IMR-90 (cell line): ENCODE data around the gene OTOGL. TPM values are rescaled to one million over a fixed set of nuclear protein-coding genes. Genes with fewer than 3 reads are reported as not detected.

Experiments
- ATAC-seq: fragments of 200-7000 bp; cut with Tn5 transposase; 2 replicates; pipeline ENCODE4 v1.9.1; 2020; ENCODE audit warnings: low read depth, mild to moderate bottlenecking, moderate library complexity
- BruUV-seq: library from RNA; stranded (reverse); fragments of 400-500 nt; replicated peaks from 2 replicates; lab custom pipeline; 2021; lab: Mats Ljungman, UMichigan
- CTCF ChIA-PET: fragments of 300-600 bp; formaldehyde crosslinking; extraction: SDS; loops from one replicate; lab custom pipeline; 2021; ENCODE audit warnings: antibody characterized with exemption; lab: Yijun Ruan, JAX
- POLR2A ChIA-PET: fragments of 300-600 bp; sonication (Branson Sonifier 250); formaldehyde crosslinking; loops from one replicate; lab custom pipeline; 2022; ENCODE audit warnings: antibody characterized with exemption; ENCODE audit not compliant: unreplicated experiment; lab: Charles Lee
- DNase-seq: peaks from one replicate; pipeline ENCODE4 v3.0.0; 2013
- H2AFZ ChIP-seq: replicated peaks from 2 replicates; pipeline ENCODE3; 2013; ENCODE audit warnings: low read length, mild to moderate bottlenecking; ENCODE audit not compliant: poor library complexity
- H2AK5ac ChIP-seq: 2 replicates; pipeline ENCODE4 v1.6.1; 2013; ENCODE audit warnings: low read depth, low read length, inconsistent platforms
- H2AK9ac ChIP-seq: replicated peaks from 2 replicates; pipeline ENCODE3; 2013; ENCODE audit warnings: mild to moderate bottlenecking, low read depth, low read length, moderate library complexity; ENCODE audit not compliant: poor library complexity
- H2BK120ac ChIP-seq: 2 replicates; pipeline ENCODE4 v1.6.1; 2013; ENCODE audit warnings: low read depth, low read length, inconsistent platforms
- H2BK15ac ChIP-seq: 3 replicates; pipeline ENCODE4 v1.6.1; 2013; ENCODE audit warnings: low read depth, low read length, inconsistent platforms
- H2BK20ac ChIP-seq: 2 replicates; pipeline ENCODE4 v1.6.1; 2013; ENCODE audit warnings: low read depth, mild to moderate bottlenecking, inconsistent platforms, low read length, moderate library complexity
- H2BK5ac ChIP-seq: 2 replicates; pipeline ENCODE4 v1.6.1; 2013; ENCODE audit warnings: mild to moderate bottlenecking, low read depth, low read length, inconsistent platforms; ENCODE audit not compliant: poor library complexity, severe bottlenecking
- H3K14ac ChIP-seq: replicated peaks from 2 replicates; pipeline ENCODE4 v1.6.1; 2013; ENCODE audit warnings: low read depth, low read length, inconsistent platforms
- H3K18ac ChIP-seq: 2 replicates; pipeline ENCODE4 v1.6.1; 2013; ENCODE audit warnings: low read depth, low read length, control low read depth
- H3K23ac ChIP-seq: 2 replicates; pipeline ENCODE4 v1.6.1; 2013; ENCODE audit warnings: low read depth, low read length, inconsistent platforms
- H3K27ac ChIP-seq: 2 replicates; pipeline ENCODE4 v1.5.1; 2013; ENCODE audit warnings: mild to moderate bottlenecking, control low read depth, low read length; ENCODE audit not compliant: insufficient read depth
- H3K27me3 ChIP-seq: 2 replicates; pipeline ENCODE4 v1.6.1; 2013; ENCODE audit warnings: low read length; ENCODE audit not compliant: control insufficient read depth, insufficient read depth
- H3K36me3 ChIP-seq: 2 replicates; pipeline ENCODE4 v1.6.1; 2013; ENCODE audit warnings: low read length, mixed read lengths; ENCODE audit not compliant: control insufficient read depth, insufficient read depth
- H3K4ac ChIP-seq: 2 replicates; pipeline ENCODE4 v1.6.1; 2013; ENCODE audit warnings: low read depth, low read length, inconsistent platforms
- H3K4me1 ChIP-seq: 2 replicates; pipeline ENCODE4 v1.6.1; 2013; ENCODE audit warnings: low read length, mixed read lengths; ENCODE audit not compliant: control insufficient read depth, insufficient read depth
- H3K4me2 ChIP-seq: 2 replicates; pipeline ENCODE4 v1.6.1; 2013; ENCODE audit warnings: low read depth, mild to moderate bottlenecking, control low read depth, low read length, moderate library complexity
- H3K4me3 ChIP-seq: 2 replicates; pipeline ENCODE4 v1.5.1; 2013; ENCODE audit warnings: low read depth, mild to moderate bottlenecking, control low read depth, low read length, moderate library complexity; ENCODE audit not compliant: insufficient read depth
- H3K56ac ChIP-seq: 2 replicates; pipeline ENCODE4 v1.6.1; 2013; ENCODE audit warnings: low read length, inconsistent platforms; ENCODE audit not compliant: insufficient read depth; ENCODE audit errors: extremely low read depth
- H3K79me1 ChIP-seq, 2 experiments: 2 replicates each; pipeline ENCODE4 v1.6.1; 2013; ENCODE audit warnings: low read length in 2 of 2, inconsistent platforms in 1 of 2, low read depth in 1 of 2
- H3K9ac ChIP-seq: 2 replicates; pipeline ENCODE4 v1.6.1; 2013; ENCODE audit warnings: low read depth, low read length, control low read depth
- H3K9me1 ChIP-seq: 2 replicates; pipeline ENCODE4 v1.6.1; 2013; ENCODE audit warnings: low read length, inconsistent platforms; ENCODE audit not compliant: insufficient read depth
- H3K9me3 ChIP-seq: 2 replicates; pipeline ENCODE4 v1.6.1; 2013; ENCODE audit warnings: low read length; ENCODE audit not compliant: control insufficient read depth, insufficient read depth
- H4K20me1 ChIP-seq: 2 replicates; pipeline ENCODE4 v1.6.1; 2013; ENCODE audit warnings: low read length, inconsistent platforms; ENCODE audit not compliant: insufficient read depth
- H4K5ac ChIP-seq: 2 replicates; pipeline ENCODE4 v1.6.1; 2013; ENCODE audit warnings: mild to moderate bottlenecking, low read depth, low read length, control low read depth
- H4K8ac ChIP-seq, 2 experiments: 2 replicates each; pipeline ENCODE4 v1.6.1; 2013; ENCODE audit warnings: low read depth in 2 of 2, low read length in 2 of 2, control low read depth in 1 of 2, inconsistent platforms in 1 of 2
- H4K91ac ChIP-seq: 2 replicates; pipeline ENCODE4 v1.6.1; 2013; ENCODE audit warnings: low read depth, low read length, inconsistent platforms; ENCODE audit not compliant: insufficient read depth
- BHLHE40 ChIP-seq: fragments of 150-350 bp; IDR thresholded peaks from 2 replicates; pipeline ENCODE4 v1.6.1; 2016; ENCODE audit warnings: mild to moderate bottlenecking, low read depth, low read length
- CEBPB ChIP-seq: IDR thresholded peaks from 2 replicates; pipeline ENCODE4 v1.6.1; 2012; ENCODE audit warnings: low read depth, low read length, improper control_type of control experiment
- CHD1 ChIP-seq: IDR thresholded peaks from 2 replicates; pipeline ENCODE4 v1.6.1; 2012; ENCODE audit warnings: low read depth, low read length, improper control_type of control experiment
- CTCF ChIP-seq: conservative IDR thresholded peaks from 2 replicates; pipeline ENCODE4 v1.5.1; 2012; ENCODE audit warnings: mild to moderate bottlenecking, low read depth, low read length, improper control_type of control experiment
- ELK1 ChIP-seq: fragments of 150-350 bp; IDR thresholded peaks from 2 replicates; pipeline ENCODE4 v1.6.1; 2016; ENCODE audit warnings: low read depth, mild to moderate bottlenecking, low read length, moderate library complexity, borderline replicate concordance
- FOS ChIP-seq: fragments of 150-350 bp; IDR thresholded peaks from 2 replicates; pipeline ENCODE4 v1.6.1; 2016; ENCODE audit warnings: low read depth, low read length
- MAFK ChIP-seq: IDR thresholded peaks from 2 replicates; pipeline ENCODE4 v1.6.1; 2012; ENCODE audit warnings: low read depth, low read length, improper control_type of control experiment
- MAZ ChIP-seq: IDR thresholded peaks from 2 replicates; pipeline ENCODE4 v1.6.1; 2012; ENCODE audit warnings: low read depth, mild to moderate bottlenecking, low read length, improper control_type of control experiment, moderate library complexity, borderline replicate concordance
- MXI1 ChIP-seq: IDR thresholded peaks from 2 replicates; pipeline ENCODE4 v1.6.1; 2012; ENCODE audit warnings: low read depth, mild to moderate bottlenecking, low read length, moderate library complexity, borderline replicate concordance
- NFE2L2 ChIP-seq: fragments of 150-350 bp; IDR thresholded peaks from 2 replicates; pipeline ENCODE4 v1.6.1; 2016; ENCODE audit warnings: low read depth, mild to moderate bottlenecking, low read length
- POLR2A ChIP-seq: IDR thresholded peaks from 2 replicates; pipeline ENCODE4 v1.6.1; 2012; ENCODE audit warnings: mild to moderate bottlenecking, low read depth, low read length
- RAD21 ChIP-seq: IDR thresholded peaks from 2 replicates; pipeline ENCODE4 v1.6.1; 2012; ENCODE audit warnings: low read length, improper control_type of control experiment
- RCOR1 ChIP-seq: IDR thresholded peaks from 2 replicates; pipeline ENCODE4 v1.6.1; 2012; ENCODE audit warnings: mild to moderate bottlenecking, low read length, improper control_type of control experiment; ENCODE audit not compliant: insufficient replicate concordance
- RFX5 ChIP-seq: IDR thresholded peaks from 2 replicates; pipeline ENCODE4 v1.8.0; 2012; ENCODE audit warnings: low read depth, mild to moderate bottlenecking, low read length, moderate library complexity
- SMC3 ChIP-seq: fragments of 150-350 bp; IDR thresholded peaks from 2 replicates; pipeline ENCODE4 v1.6.1; 2016; ENCODE audit warnings: low read depth, mild to moderate bottlenecking, antibody characterized with exemption, low read length, moderate library complexity
- WGBS, 2 experiments: methylation state at CpG; one replicate each; pipeline versions ENCODE4 v1.1.5 to v1.1.7; 2013; ENCODE audit warnings: missing lambda C conversion rate in 2 of 2; ENCODE audit not compliant: insufficient read length in 1 of 2; ENCODE audit errors: extremely low coverage in 2 of 2; 5-methylcytosine and 5-hydroxymethylcytosine counted together
- dilution Hi-C: fragments of 300-500 bp; cut with HindIII; formaldehyde crosslinking; loops from one replicate; pipeline ENCODE4 v1.14.3; 2018; ENCODE audit warnings: low sequenced_read_pairs; ENCODE audit not compliant: unreplicated experiment
- in situ Hi-C: fragments of 300-500 bp; cut with MboI; formaldehyde crosslinking; loops from 3 replicates; pipeline ENCODE4 v1.14.3; 2019; ENCODE audit warnings: low sequenced_read_pairs, inconsistent platforms, mixed read lengths
- intact Hi-C: fragments of 100-400 bp; cut with micrococcal nuclease; formaldehyde crosslinking; loops from 2 replicates; pipeline ENCODE4 v1.10.0; 2022
- polyA plus RNA-seq, 3 experiments: library from polyadenylated mRNA; depleted of rRNA; stranded (reverse); fragments of >200 nt; gene quantifications; 2 replicates each; pipeline ENCODE4 v1.2.3, GENCODE V29; 2012; ENCODE audit warnings: low replicate concordance in 1 of 3
- total RNA-seq: library from RNA; depleted of rRNA; stranded (reverse); fragments of >200 nt; gene quantifications from 2 replicates; pipeline ENCODE4 v1.2.3, GENCODE V29; 2012
- TF ChIP-seq, protein P1 (sequence below): fragments of 150-350 bp; IDR thresholded peaks from 2 replicates; pipeline ENCODE4 v1.6.1; 2017; ENCODE audit warnings: mild to moderate bottlenecking, antibody characterized with exemption, low read length, low read depth

OTOGL gene
- total and polyA plus RNA-seq, 2 of the 4 experiments (the other 2 are of a cell fraction): 0.10 to 0.18 TPM

DNA sequence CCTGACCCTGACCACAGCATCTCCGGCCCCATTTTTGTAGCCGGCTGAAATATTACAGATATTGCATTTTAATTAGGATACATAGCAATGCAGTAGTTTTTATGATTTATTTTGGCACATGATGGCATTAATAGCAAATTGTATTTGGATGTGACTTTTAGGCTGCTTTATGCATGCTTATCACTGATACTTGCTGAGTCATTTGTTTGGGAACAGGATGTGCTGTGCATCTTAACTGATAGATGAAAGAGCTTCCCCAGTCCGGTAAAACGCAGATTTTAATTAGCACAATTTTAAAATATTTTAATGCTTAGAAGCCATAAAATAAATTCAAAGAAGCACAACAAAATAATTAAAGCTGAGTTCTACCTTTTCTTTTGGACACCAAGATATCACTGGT, 90.7 kb downstream of the OTOGL start:
- Histone ChIP-seq H2BK120ac (peak overlapping the region; percentile 75), H3K18ac (peak overlapping the region; percentile 80), H3K79me1 (peaks cover 0 to 11% of the 10 kb centered on the region in 2 experiments; a peak in 2 of 4 replicates), H4K20me1 (no peaks in the 10 kb centered on the region), H3K36me3 (no peaks in the 10 kb centered on the region), H3K4me3 (no peak overlapping the region), H2AK5ac (peak overlapping the region; percentile 9; the same call in 1 of the 2 replicates), H3K27ac (no peak overlapping the region), H2BK15ac (peak overlapping the region; percentile 29; the same call in 2 of the 3 replicates), H3K9me3 (no peaks in the 10 kb centered on the region), H3K14ac (peak overlapping the region; percentile 51), H3K9ac (no peak overlapping the region), H2AK9ac (no peak overlapping the region), H4K91ac (peak overlapping the region; percentile 12; the same call in 1 of the 2 replicates), H3K4me2 (peak overlapping the region; percentile 58), H4K5ac (peak overlapping the region; percentile 67), H3K23ac (0 out of 2 replicates have a peak overlapping the region, but pooled peaks have one; percentile 37), H3K56ac (no peak overlapping the region), H3K4me1 (peaks cover 18% of the 10 kb centered on the region), H2BK20ac (peak overlapping the region; percentile 78), H3K27me3 (no peaks in the 10 kb centered on the region), H4K8ac (peak overlapping the region in 1 of 2 experiments; percentile 22; a peak in 2 of 4 replicates), H3K9me1 (peaks cover 11% of the 10 kb centered on the region), H2BK5ac (peak overlapping the region; percentile 64), H3K4ac (peak overlapping the region; percentile 65), H2AFZ (no peak overlapping the region)
- TF ChIP-seq, protein P1, sequence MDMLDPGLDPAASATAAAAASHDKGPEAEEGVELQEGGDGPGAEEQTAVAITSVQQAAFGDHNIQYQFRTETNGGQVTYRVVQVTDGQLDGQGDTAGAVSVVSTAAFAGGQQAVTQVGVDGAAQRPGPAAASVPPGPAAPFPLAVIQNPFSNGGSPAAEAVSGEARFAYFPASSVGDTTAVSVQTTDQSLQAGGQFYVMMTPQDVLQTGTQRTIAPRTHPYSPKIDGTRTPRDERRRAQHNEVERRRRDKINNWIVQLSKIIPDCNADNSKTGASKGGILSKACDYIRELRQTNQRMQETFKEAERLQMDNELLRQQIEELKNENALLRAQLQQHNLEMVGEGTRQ: no peak
- no peak for TF ChIP-seq RCOR1
- TF ChIP-seq NFE2L2: peak; percentile 79
- TF ChIP-seq CTCF: no peak
- no peak for TF ChIP-seq RAD21
- TF ChIP-seq BHLHE40: no peak
- no peak for TF ChIP-seq POLR2A
- TF ChIP-seq FOS: no peak
- TF ChIP-seq ELK1: no peak
- no peak for TF ChIP-seq MAZ
- no peak for TF ChIP-seq MXI1
- TF ChIP-seq CHD1: no peak
- TF ChIP-seq RFX5: no peak
- peak; percentile 38; the same call in 1 of the 2 replicates for TF ChIP-seq MAFK
- TF ChIP-seq CEBPB: no peak
- no peak for TF ChIP-seq SMC3
- dilution Hi-C loops (no loop called here), in situ Hi-C loops (loop anchor here (10.0 kb wide), 1 partner anchor 755 kb away; no protein-coding TSS in a partner anchor), intact Hi-C loops (loop anchor here (5.0 kb wide), 1 partner anchor 222 kb away; no protein-coding TSS in a partner anchor)
- no CpG with 5 or more reads among the region's 4 CpGs for WGBS, 2 experiments
- ChIA-PET POLR2A (no interaction called here), CTCF (interaction anchor here (0.6 kb wide), 1 partner anchor 581 kb away, joined by 3 read pairs; no protein-coding TSS in a partner anchor)
- BruUV-seq: no TSS peak
- ATAC-seq (no peak), DNase-seq (peak; percentile 21)
